Astrocyte (in vitro differentiated cells and primary cell): ENCODE measurements around the gene AUNIP. TPM values are rescaled to one million over a fixed set of nuclear protein-coding genes. Genes with fewer than 3 reads are reported as not detected.

Source experiments
- DNase-seq: peaks from one replicate; pipeline ENCODE4 v3.0.0-alpha.2; 2010; ENCODE audit warnings: low read depth
- FAIRE-seq: peaks from 2 replicates; lab custom pipeline; 2011; peaks lifted over from hg19 to GRCh38; lab: Jason Lieb, UNC
- H2AFZ ChIP-seq: 2 replicates; pipeline ENCODE4 v1.6.0; 2012; ENCODE audit warnings: low read depth, low read length, inconsistent platforms
- H3K27ac ChIP-seq: 2 replicates; pipeline ENCODE4 v1.5.1; 2011; ENCODE audit warnings: low read depth, low read length, inconsistent platforms
- H3K27me3 ChIP-seq: 2 replicates; pipeline ENCODE4 v1.6.0; 2011; ENCODE audit warnings: low read length, inconsistent platforms; ENCODE audit not compliant: insufficient read depth
- H3K36me3 ChIP-seq: 2 replicates; pipeline ENCODE4 v1.5.1; 2011; ENCODE audit warnings: low read length, inconsistent platforms; ENCODE audit not compliant: insufficient read depth
- H3K4me1 ChIP-seq: 2 replicates; pipeline ENCODE4 v1.5.1; 2011; ENCODE audit warnings: low read length, inconsistent platforms; ENCODE audit not compliant: insufficient read depth
- H3K4me2 ChIP-seq: 2 replicates; pipeline ENCODE4 v1.6.0; 2012; ENCODE audit warnings: low read length, inconsistent platforms
- H3K4me3 ChIP-seq: 2 replicates; pipeline ENCODE4 v1.5.1; 2011; ENCODE audit warnings: low read depth, mild to moderate bottlenecking, low read length, inconsistent platforms; ENCODE audit not compliant: insufficient read depth
- H3K79me2 ChIP-seq: 2 replicates; pipeline ENCODE4 v1.6.0; 2012; ENCODE audit warnings: mild to moderate bottlenecking, low read length, inconsistent platforms; ENCODE audit not compliant: insufficient read depth
- H3K9ac ChIP-seq: 2 replicates; pipeline ENCODE4 v1.6.0; 2012; ENCODE audit warnings: mild to moderate bottlenecking, low read length, inconsistent platforms
- H3K9me3 ChIP-seq: 2 replicates; pipeline ENCODE4 v1.5.1; 2012; ENCODE audit warnings: low read depth, mild to moderate bottlenecking, low read length, inconsistent platforms; ENCODE audit not compliant: insufficient read depth
- H4K20me1 ChIP-seq: 2 replicates; pipeline ENCODE4 v1.6.0; 2012; ENCODE audit warnings: low read length, inconsistent platforms; ENCODE audit not compliant: insufficient read depth
- H3K27ac Mint-ChIP-seq: one replicate; pipeline ENCODE4 v1.8.0; 2021; ENCODE audit warnings: mild to moderate bottlenecking, mixed read lengths; ENCODE audit not compliant: unreplicated experiment
- H3K27me3 Mint-ChIP-seq: one replicate; pipeline ENCODE4 v1.8.0; 2021; ENCODE audit warnings: low read depth, mixed read lengths; ENCODE audit not compliant: unreplicated experiment
- H3K36me3 Mint-ChIP-seq: one replicate; pipeline ENCODE4 v1.8.0; 2021; ENCODE audit warnings: low read depth, mixed read lengths; ENCODE audit not compliant: unreplicated experiment
- H3K4me1 Mint-ChIP-seq: one replicate; pipeline ENCODE4 v1.8.0; 2021; ENCODE audit warnings: low read depth, mixed read lengths; ENCODE audit not compliant: unreplicated experiment
- H3K4me3 Mint-ChIP-seq: one replicate; pipeline ENCODE4 v1.8.0; 2021; ENCODE audit warnings: mild to moderate bottlenecking, moderate library complexity, mixed read lengths; ENCODE audit not compliant: unreplicated experiment
- H3K9me3 Mint-ChIP-seq: one replicate; pipeline ENCODE4 v1.8.0; 2021; ENCODE audit warnings: mild to moderate bottlenecking, mixed read lengths; ENCODE audit not compliant: unreplicated experiment
- EZH2 ChIP-seq: IDR thresholded peaks from 2 replicates; pipeline ENCODE4 v1.6.1; 2012; ENCODE audit warnings: mild to moderate bottlenecking, low read length, inconsistent platforms; ENCODE audit not compliant: insufficient read depth
- total RNA-seq: library from RNA; stranded (reverse); gene quantifications from 2 replicates; pipeline ENCODE4 v1.2.1, GENCODE V29; 2021
- TF ChIP-seq, protein P1 (sequence below): IDR thresholded peaks from 2 replicates; pipeline ENCODE4 v1.5.1; 2011; ENCODE audit warnings: low read depth, mild to moderate bottlenecking, inconsistent platforms, low read length, moderate library complexity; ENCODE audit not compliant: insufficient read depth

Gene AUNIP
- total RNA-seq, 1 donor from 2014 or later = 2.1 TPM

DNA sequence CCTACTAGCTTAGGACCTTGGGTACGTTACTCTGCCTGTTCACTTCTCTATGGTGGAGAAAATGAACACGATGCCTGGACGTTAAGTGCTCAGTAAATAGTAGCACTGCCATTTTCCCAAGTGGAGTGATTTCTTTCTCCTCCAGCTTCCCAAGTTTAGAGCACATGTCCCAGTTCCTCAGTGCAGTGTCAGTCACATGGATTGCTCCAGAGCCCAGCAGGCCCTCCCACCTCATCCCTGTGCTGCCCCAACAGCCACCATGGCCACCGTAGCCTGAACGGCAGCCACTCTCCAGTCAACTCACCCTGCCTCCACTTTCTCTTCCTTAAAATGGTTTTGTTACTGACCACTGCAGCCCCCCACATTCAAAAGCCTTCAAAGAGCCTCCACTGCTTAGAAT is 38.5 kb upstream of the AUNIP start:
- no peaks in the 10 kb centered on the region for H3K9me3 ChIP-seq
- H3K79me2 ChIP-seq = peaks cover 34% of the 10 kb centered on the region
- H3K9ac ChIP-seq = no peak overlapping the region
- peaks cover 21% of the 10 kb centered on the region for H3K4me1 ChIP-seq
- no peak overlapping the region for H3K4me3 Mint-ChIP-seq
- no peak overlapping the region for H2AFZ ChIP-seq
- H3K4me2 ChIP-seq = no peak overlapping the region
- H3K36me3 ChIP-seq = peaks cover 44% of the 10 kb centered on the region
- no peaks in the 10 kb centered on the region for H3K9me3 Mint-ChIP-seq
- H3K4me3 ChIP-seq = no peak overlapping the region
- H3K27me3 ChIP-seq = no peaks in the 10 kb centered on the region
- H3K27ac Mint-ChIP-seq = no peak overlapping the region
- H3K4me1 Mint-ChIP-seq = peaks cover 22% of the 10 kb centered on the region
- no peak overlapping the region for H3K27ac ChIP-seq
- H3K27me3 Mint-ChIP-seq = no peaks in the 10 kb centered on the region
- DNase-seq (no peak), FAIRE-seq (no peak)
- no peak for TF ChIP-seq EZH2
- TF ChIP-seq, protein P1, sequence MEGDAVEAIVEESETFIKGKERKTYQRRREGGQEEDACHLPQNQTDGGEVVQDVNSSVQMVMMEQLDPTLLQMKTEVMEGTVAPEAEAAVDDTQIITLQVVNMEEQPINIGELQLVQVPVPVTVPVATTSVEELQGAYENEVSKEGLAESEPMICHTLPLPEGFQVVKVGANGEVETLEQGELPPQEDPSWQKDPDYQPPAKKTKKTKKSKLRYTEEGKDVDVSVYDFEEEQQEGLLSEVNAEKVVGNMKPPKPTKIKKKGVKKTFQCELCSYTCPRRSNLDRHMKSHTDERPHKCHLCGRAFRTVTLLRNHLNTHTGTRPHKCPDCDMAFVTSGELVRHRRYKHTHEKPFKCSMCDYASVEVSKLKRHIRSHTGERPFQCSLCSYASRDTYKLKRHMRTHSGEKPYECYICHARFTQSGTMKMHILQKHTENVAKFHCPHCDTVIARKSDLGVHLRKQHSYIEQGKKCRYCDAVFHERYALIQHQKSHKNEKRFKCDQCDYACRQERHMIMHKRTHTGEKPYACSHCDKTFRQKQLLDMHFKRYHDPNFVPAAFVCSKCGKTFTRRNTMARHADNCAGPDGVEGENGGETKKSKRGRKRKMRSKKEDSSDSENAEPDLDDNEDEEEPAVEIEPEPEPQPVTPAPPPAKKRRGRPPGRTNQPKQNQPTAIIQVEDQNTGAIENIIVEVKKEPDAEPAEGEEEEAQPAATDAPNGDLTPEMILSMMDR = no peak
- H4K20me1 ChIP-seq = peaks cover 9% of the 10 kb centered on the region
- H3K36me3 Mint-ChIP-seq = peaks cover 23% of the 10 kb centered on the region

DNA sequence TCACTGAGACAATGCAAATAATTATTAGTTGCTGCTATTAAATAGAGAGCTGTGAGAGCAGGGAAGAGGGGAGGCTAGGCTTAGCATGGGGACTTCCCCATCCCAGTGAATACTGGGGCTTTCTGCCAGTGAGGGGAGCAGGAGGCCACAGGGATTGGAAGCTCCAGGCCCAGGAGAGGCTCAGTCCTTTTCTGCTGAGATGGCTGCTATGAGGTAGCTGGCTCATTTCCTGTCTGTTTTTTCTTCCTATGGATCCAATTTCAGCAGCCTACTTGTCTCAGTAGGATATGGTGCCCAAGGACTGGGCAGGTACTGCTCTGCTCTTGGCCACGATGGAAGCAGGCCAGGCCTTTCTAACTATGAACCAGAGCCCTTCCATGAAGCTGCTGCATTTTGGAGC is 37.0 kb upstream of the AUNIP start:
- H4K20me1 ChIP-seq = peaks cover 5% of the 10 kb centered on the region
- Mint-ChIP-seq H3K27me3 (no peaks in the 10 kb centered on the region), H3K4me3 (no peak overlapping the region), H3K27ac (no peak overlapping the region), H3K9me3 (no peaks in the 10 kb centered on the region), H3K36me3 (peaks cover 21% of the 10 kb centered on the region), H3K4me1 (peaks cover 30% of the 10 kb centered on the region)
- no peaks in the 10 kb centered on the region for H3K9me3 ChIP-seq
- H3K9ac ChIP-seq = peak overlapping the region; percentile 16
- no peak overlapping the region for H3K4me3 ChIP-seq
- DNase-seq (peak; percentile 42), FAIRE-seq (no peak)
- H3K27me3 ChIP-seq = no peaks in the 10 kb centered on the region
- H3K79me2 ChIP-seq = peaks cover 19% of the 10 kb centered on the region
- no peak overlapping the region for H2AFZ ChIP-seq
- H3K4me2 ChIP-seq = peak overlapping the region; percentile 28
- TF ChIP-seq, protein P1 = no peak
- no peak for TF ChIP-seq EZH2
- peak overlapping the region; percentile 11 for H3K27ac ChIP-seq
- peaks cover 34% of the 10 kb centered on the region for H3K4me1 ChIP-seq
- peaks cover 31% of the 10 kb centered on the region for H3K36me3 ChIP-seq

DNA sequence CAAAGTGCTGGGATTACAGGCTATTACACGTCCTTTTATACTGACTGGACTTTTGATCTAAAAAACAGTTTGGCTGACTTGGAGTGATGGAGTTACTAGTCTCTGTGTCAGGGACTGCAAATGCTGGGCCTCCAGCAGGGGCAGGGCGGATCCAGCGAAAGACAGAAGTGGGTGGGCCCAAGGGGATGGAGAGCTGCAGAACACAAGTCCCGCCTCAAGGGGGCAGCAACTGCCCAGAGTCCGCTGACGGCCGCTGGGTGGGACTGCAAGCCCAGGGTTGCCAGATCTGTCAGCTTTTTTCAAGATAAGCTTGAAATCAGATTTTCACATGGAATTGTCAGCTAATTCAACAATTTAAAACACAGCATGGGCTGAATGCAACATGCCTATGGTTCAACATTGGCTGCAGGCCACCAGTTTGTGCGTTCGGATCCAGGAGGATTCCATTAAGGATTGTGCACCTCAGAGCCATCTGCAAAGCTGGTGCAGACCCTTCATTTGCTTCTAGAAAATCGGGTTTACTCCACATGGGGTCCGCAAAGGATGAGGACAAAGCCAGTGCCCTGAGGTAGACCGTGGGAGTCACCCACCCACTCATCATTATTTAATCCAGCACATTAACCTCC is 36.2 kb upstream of the AUNIP start:
- no peak for TF ChIP-seq EZH2
- TF ChIP-seq, protein P1 = peak; percentile 98
- Histone ChIP-seq H3K4me2 (peak overlapping the region; percentile 28), H3K27me3 (no peaks in the 10 kb centered on the region), H3K4me3 (no peak overlapping the region), H4K20me1 (peaks cover 5% of the 10 kb centered on the region), H3K79me2 (peaks cover 11% of the 10 kb centered on the region), H3K27ac (peak overlapping the region; percentile 11), H2AFZ (no peak overlapping the region), H3K9me3 (no peaks in the 10 kb centered on the region), H3K4me1 (peaks cover 39% of the 10 kb centered on the region), H3K36me3 (peaks cover 23% of the 10 kb centered on the region), H3K9ac (peak overlapping the region; percentile 16)
- Mint-ChIP-seq H3K4me3 (peak overlapping the region; percentile 14), H3K4me1 (peaks cover 32% of the 10 kb centered on the region), H3K27me3 (no peaks in the 10 kb centered on the region), H3K9me3 (no peaks in the 10 kb centered on the region), H3K27ac (peak overlapping the region; percentile 42), H3K36me3 (peaks cover 18% of the 10 kb centered on the region)
- DNase-seq (peak; percentile 68), FAIRE-seq (peak; percentile 88)
